ENCODE measurements around the gene PHB1.
A peak's percentile ranks its signal among the peaks of the same experiment; 100 is the strongest.

The PHB1 gene

GRCh38 chr17:49357516-49357915 is 57.2 kb downstream of the PHB1 start:
- ChIA-PET CTCF (interaction anchor here (0.7 to 3.3 kb wide), 4 partner anchors 36 to 737 kb away, joined by 3 to 13 read pairs (median 6); no protein-coding TSS in a partner anchor), POLR2A (no interaction called here)
- H3K27ac ChIP-seq (ENCODE audit: extremely low read depth, low read depth, low read length), result no peak overlapping the region
- no peaks in the 10 kb centered on the region for H3K9me3 ChIP-seq (ENCODE audit: control insufficient read depth, insufficient read depth, low read depth, low read length)
- peaks cover 38% of the 10 kb centered on the region for H3K4me1 ChIP-seq (ENCODE audit: control insufficient read depth, insufficient read depth, low read length)
- H3K36me3 ChIP-seq (ENCODE audit: control insufficient read depth in 2 of 2, insufficient read depth in 1 of 2, low read length in 2 of 2), result peaks cover 0 to 2% of the 10 kb centered on the region in 2 experiments
- no peak overlapping the region for H3K4me3 ChIP-seq (ENCODE audit: low read depth, low read length)
- no peak for TF ChIP-seq ZFP3 (tag by site-specific recombination; IDR thresholded peaks at IDR 0.05; ENCODE audit: low read depth)
- TF ChIP-seq ZNF146 (tag by site-specific recombination; IDR thresholded peaks at IDR 0.05), result no peak
- TF ChIP-seq PBX3 (CRISPR knock-in tag; IDR thresholded peaks at IDR 0.05), result no peak
- TF ChIP-seq PRDM6 (tag by site-specific recombination; IDR thresholded peaks at IDR 0.05), result peak; percentile 62
- TF ChIP-seq ZBTB48 (tag by site-specific recombination; IDR thresholded peaks at IDR 0.05), result no peak
- TF ChIP-seq BCL11A (tag by site-specific recombination; IDR thresholded peaks at IDR 0.05; ENCODE audit: low read depth), result no peak
- TF ChIP-seq, protein P1, sequence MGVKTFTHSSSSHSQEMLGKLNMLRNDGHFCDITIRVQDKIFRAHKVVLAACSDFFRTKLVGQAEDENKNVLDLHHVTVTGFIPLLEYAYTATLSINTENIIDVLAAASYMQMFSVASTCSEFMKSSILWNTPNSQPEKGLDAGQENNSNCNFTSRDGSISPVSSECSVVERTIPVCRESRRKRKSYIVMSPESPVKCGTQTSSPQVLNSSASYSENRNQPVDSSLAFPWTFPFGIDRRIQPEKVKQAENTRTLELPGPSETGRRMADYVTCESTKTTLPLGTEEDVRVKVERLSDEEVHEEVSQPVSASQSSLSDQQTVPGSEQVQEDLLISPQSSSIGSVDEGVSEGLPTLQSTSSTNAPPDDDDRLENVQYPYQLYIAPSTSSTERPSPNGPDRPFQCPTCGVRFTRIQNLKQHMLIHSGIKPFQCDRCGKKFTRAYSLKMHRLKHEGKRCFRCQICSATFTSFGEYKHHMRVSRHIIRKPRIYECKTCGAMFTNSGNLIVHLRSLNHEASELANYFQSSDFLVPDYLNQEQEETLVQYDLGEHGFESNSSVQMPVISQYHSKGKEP (tag by site-specific recombination; IDR thresholded peaks at IDR 0.05), result 0 out of 2 replicates have a peak, but pooled peaks have one; percentile 12
- no peak for TF ChIP-seq SALL2 (tag by site-specific recombination; IDR thresholded peaks at IDR 0.05; ENCODE audit: borderline replicate concordance)

DNA sequence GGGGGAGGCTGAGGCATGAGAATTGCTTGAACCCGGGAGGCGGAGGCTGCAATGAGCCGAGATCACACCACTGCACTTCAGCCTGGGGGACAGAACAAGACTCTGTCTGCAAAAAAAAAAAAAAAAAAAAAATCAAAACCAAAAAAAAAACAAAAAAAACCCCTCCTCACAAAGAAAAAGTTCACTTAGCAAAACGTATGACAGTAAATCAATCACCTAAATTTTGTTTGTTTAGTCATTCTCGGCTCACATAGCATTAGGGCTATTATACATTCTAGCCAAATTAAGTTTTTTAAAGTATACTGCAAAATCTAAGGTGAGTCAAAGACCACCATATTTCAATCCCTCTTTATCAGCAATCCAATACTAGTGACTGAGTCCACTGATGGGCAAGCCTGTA is 58.4 kb downstream of the PHB1 start:
- H3K4me3 ChIP-seq (ENCODE audit: low read depth, low read length), result no peak overlapping the region
- TF ChIP-seq ZNF24 (tag by site-specific recombination; IDR thresholded peaks at IDR 0.05) (no peak), ZNF362 (tag by site-specific recombination; IDR thresholded peaks at IDR 0.05) (peak; percentile 85), PRDM6 (tag by site-specific recombination; IDR thresholded peaks at IDR 0.05) (peak; percentile 76)
- TF ChIP-seq, protein P2, sequence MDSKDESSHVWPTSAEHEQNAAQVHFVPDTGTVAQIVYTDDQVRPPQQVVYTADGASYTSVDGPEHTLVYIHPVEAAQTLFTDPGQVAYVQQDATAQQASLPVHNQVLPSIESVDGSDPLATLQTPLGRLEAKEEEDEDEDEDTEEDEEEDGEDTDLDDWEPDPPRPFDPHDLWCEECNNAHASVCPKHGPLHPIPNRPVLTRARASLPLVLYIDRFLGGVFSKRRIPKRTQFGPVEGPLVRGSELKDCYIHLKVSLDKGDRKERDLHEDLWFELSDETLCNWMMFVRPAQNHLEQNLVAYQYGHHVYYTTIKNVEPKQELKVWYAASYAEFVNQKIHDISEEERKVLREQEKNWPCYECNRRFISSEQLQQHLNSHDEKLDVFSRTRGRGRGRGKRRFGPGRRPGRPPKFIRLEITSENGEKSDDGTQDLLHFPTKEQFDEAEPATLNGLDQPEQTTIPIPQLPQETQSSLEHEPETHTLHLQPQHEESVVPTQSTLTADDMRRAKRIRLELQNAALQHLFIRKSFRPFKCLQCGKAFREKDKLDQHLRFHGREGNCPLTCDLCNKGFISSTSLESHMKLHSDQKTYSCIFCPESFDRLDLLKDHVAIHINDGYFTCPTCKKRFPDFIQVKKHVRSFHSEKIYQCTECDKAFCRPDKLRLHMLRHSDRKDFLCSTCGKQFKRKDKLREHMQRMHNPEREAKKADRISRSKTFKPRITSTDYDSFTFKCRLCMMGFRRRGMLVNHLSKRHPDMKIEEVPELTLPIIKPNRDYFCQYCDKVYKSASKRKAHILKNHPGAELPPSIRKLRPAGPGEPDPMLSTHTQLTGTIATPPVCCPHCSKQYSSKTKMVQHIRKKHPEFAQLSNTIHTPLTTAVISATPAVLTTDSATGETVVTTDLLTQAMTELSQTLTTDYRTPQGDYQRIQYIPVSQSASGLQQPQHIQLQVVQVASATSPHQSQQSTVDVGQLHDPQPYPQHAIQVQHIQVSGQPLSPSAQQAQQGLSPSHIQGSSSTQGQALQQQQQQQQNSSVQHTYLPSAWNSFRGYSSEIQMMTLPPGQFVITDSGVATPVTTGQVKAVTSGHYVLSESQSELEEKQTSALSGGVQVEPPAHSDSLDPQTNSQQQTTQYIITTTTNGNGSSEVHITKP (tag by site-specific recombination; IDR thresholded peaks at IDR 0.05), result peak; percentile 17; the same call in 1 of the 2 replicates
- CTCF ChIA-PET, result interaction anchor here (0.7 to 1.0 kb wide), 2 partner anchors 27 to 41 kb away, joined by 3 read pairs; no protein-coding TSS in a partner anchor
- peaks cover 3 to 4% of the 10 kb centered on the region in 2 experiments for H3K36me3 ChIP-seq (ENCODE audit: control insufficient read depth in 2 of 2, insufficient read depth in 1 of 2, low read length in 2 of 2)
- POLR2A ChIA-PET, result interaction anchor here (0.6 kb wide), 1 partner anchor 352 kb away, joined by 3 read pairs; no protein-coding TSS in a partner anchor
- no peak overlapping the region for H3K27ac ChIP-seq (ENCODE audit: extremely low read depth, low read depth, low read length)
- H3K4me1 ChIP-seq (ENCODE audit: control insufficient read depth, insufficient read depth, low read length), result peaks cover 38% of the 10 kb centered on the region
- no peaks in the 10 kb centered on the region for H3K9me3 ChIP-seq (ENCODE audit: control insufficient read depth, insufficient read depth, low read depth, low read length)
